ENCODE measurements around the gene THSD4. TPM values are rescaled to one million over a fixed set of nuclear protein-coding genes. Genes with fewer than 3 reads are reported as not detected.

Gene THSD4
- total RNA-seq: under 0.01 TPM

DNA sequence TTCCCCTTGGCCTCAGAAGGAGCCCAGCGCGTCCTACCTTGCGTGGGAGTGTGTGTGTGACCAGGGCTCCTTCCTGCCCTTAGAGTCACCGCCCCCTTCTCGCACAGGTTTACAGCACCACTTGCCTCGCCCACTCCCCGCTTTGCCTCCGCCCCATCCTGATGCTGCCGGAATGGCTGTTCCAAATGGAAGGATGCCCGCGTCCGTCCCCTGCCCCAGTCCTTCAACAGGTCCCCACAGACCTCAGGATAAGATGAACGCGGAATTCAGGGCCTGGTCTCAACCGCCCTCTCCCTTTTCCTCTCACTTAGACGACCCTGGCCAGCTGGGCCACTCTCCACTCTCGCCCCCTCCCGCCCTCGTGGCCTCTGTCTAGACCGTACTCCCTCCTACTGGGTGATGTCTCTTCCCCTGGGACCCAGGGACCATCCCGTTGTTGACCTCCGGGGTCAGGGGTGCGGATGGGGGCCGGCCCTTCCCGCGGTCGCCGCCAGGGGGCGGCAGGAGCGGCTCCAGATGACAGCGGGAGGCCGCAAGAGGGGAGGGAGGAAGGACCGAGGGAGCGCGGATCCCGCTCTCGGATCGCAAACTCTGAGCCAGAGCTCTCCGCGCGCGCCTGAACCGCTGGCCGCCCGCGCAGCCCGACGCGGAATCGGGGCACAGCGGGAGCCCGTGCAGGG lies at the start of gene THSD4:
Gene THSD4, plus strand, starts transcription at position 585 of the 680 bp plus-strand sequence.
- peak; percentile 17 to 61 (median 59) for DNase-seq (ENCODE audit: low read depth in 2 of 3, low spot score in 2 of 3)

DNA sequence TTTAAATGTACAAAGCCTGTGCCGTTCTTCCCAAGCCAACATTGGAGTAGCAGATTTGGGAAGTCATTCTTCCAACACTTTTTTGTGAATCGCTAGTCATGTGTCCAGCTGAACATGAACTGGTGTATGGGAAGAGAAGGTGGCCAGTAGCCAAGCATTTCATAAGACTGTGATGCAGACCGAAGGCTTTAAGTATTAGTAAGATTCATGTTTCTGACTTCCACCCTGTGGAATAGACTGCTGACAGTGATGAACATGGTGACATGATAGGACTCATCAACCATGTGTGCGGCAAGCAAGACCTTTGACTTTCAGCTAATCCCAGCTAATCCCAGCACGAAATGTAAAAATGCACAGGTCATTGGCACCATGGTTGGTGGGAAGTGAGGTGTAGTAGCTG lies 48.3 kb upstream of the THSD4 start:
- DNase-seq (ENCODE audit: low read depth in 2 of 3, low spot score in 2 of 3): no peak

DNA sequence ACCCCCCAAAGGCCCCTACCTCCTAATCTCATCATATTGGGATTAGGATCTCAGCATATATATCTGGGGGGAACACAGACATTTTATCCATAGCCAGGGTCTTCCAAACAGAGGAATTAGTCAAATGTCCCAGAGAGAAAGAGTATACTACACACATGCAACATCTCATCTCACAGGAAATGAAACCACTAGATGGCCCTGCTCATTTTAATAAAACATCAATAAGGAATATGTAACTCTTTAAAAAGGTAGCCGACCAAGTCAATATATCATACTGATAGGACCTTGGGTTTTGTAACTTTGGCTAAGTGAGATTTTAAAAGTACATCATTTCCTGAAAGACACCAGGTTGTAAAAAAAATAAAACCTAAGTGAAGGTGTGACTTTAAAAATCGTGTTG lies 45.6 kb upstream of the THSD4 start:
- no peak for DNase-seq (ENCODE audit: low read depth in 2 of 3, low spot score in 2 of 3)

- DNase-seq (ENCODE audit: low read depth in 2 of 3, low spot score in 2 of 3): no peak
Observed at GRCh38 chr15:71071529-71071928, 43.7 kb upstream of the THSD4 start.

DNA sequence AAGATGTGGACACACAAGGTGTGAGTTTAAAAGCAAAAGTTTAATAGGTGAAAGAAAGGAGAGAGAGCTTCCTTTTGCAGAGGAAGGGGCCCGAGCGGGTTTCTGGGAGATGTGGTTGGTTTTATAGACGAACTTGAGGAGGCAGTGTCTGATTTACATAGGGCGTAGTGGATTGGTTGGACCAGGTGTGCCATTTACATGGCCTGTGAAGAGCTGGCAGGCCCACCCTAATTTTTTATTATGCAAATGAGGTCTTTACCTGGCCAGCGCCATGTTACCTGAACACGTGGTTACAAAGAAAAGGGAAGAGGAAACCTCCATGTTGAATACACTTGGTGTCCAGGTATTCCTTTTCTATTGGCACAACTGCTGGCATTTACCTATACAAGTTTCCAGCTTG lies 42.8 kb upstream of the THSD4 start:
- DNase-seq (ENCODE audit: low read depth in 2 of 3, low spot score in 2 of 3): no peak

DNA sequence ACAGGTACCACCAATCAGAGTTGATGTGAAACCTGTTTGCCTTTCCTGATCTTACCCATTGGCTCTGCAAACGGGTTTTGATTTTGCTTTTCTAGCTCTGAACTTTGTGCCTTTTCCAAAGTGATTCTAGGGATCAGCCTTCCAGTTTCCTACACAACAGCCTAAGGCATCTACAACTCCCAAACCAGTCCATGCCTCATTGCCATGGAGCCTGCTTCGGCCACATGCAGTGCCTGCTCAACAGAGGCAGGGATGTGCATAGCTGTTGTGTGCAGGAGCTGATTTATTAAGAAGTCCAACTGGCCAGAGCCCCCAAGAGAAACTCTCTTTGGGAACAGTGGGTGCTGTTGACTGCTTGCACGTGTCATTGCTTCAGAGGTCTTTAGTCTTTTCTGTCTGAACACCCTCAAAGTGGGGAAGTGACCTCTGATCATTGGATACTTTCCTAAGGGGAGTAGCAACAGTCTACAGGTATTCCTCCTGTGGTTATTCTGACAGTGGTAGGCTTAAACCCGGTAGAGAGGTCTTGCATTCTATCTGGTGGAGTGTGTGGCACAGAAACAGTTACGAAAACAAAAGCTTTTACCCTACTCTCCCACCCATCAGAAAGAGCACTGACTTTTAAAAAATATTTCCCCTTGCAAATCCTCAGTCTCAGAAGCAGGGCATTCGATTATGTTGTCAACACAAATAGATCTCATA lies 36.6 kb upstream of the THSD4 start:
- DNase-seq (ENCODE audit: low read depth in 2 of 3, low spot score in 2 of 3): no peak

GRCh38 chr15:71079208-71080044 lies 35.8 kb upstream of the THSD4 start:
- DNase-seq (ENCODE audit: low read depth in 2 of 3, low spot score in 2 of 3): no peak

DNA sequence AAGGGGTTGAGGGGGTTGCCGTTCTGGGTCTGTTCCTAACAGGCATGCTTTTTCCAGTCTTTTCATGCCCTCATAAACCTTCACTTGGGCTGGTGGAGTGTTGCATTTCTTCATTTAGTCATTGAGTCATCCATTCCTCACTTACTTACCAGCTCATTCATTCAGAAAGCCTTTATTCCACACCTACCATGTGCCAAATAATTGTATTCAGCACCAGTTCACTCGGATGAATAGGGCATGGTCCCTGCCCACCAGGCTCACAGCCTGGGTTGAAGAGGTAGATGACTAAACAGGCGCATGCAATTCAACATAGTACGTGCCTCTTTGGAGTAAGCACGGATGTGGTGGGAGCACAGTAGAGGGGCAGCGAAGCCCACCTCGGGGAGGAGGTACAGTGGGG lies 35.1 kb upstream of the THSD4 start:
- no peak for DNase-seq (ENCODE audit: low read depth in 2 of 3, low spot score in 2 of 3)

DNA sequence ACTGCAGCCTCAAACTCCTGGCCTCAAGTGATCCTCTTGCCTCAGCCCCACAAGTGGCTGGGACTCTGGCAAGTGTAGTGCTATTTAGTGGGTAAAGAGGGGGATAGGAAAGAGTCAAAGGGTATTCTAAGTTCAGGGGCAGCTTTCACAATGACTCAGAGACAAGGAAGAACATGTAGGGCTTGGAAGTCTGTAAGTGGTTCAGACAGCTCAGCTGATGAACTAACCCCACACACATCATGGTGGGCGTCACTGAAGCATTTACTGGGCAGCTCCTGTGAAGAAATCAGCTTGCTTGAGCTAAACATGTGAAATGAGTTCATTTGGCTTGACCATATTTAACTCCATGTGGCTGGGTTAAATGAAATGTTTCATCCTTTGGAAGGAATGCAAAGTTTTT lies 34.6 kb upstream of the THSD4 start:
- no peak for DNase-seq (ENCODE audit: low read depth in 2 of 3, low spot score in 2 of 3)

- DNase-seq (ENCODE audit: low read depth in 2 of 3, low spot score in 2 of 3): no peak
Observed at GRCh38 chr15:71082803-71083202, 32.5 kb upstream of the THSD4 start.

- no peak for DNase-seq (ENCODE audit: low read depth in 2 of 3, low spot score in 2 of 3)
Observed at GRCh38 chr15:71083349-71083748, 31.9 kb upstream of the THSD4 start.

GRCh38 chr15:71084264-71084663 lies 31.0 kb upstream of the THSD4 start:
- DNase-seq (ENCODE audit: low read depth in 2 of 3, low spot score in 2 of 3): no peak

DNA sequence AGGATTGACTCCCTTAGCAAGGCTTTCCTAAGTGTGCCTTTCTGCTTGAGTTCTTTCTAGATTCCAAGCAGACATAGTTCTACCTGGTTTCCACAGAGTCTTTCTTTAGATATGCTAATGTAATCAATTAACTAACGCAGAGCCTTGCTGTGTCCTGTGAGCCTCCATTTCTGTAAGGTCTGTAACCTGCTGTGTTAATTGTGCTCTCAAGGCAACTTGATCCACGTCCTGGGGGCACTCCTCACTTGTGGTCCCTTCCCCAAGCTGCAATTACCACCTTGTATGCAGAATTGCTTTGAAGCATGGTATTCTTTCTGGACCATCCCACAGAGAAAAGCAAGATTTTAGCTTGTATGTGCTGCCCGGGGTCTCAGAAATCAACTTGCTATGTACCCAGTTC lies 29.5 kb upstream of the THSD4 start:
- no peak for DNase-seq (ENCODE audit: low read depth in 2 of 3, low spot score in 2 of 3)

- DNase-seq (ENCODE audit: low read depth in 2 of 3, low spot score in 2 of 3): no peak
Observed at GRCh38 chr15:71088155-71088554, 27.1 kb upstream of the THSD4 start.

GRCh38 chr15:71088683-71089082 lies 26.6 kb upstream of the THSD4 start:
- DNase-seq (ENCODE audit: low read depth in 2 of 3, low spot score in 2 of 3): no peak

- no peak for DNase-seq (ENCODE audit: low read depth in 2 of 3, low spot score in 2 of 3)
Observed at GRCh38 chr15:71089801-71090200, 25.5 kb upstream of the THSD4 start.

- no peak for DNase-seq (ENCODE audit: low read depth in 2 of 3, low spot score in 2 of 3)
Observed at GRCh38 chr15:71091601-71092000, 23.7 kb upstream of the THSD4 start.

DNA sequence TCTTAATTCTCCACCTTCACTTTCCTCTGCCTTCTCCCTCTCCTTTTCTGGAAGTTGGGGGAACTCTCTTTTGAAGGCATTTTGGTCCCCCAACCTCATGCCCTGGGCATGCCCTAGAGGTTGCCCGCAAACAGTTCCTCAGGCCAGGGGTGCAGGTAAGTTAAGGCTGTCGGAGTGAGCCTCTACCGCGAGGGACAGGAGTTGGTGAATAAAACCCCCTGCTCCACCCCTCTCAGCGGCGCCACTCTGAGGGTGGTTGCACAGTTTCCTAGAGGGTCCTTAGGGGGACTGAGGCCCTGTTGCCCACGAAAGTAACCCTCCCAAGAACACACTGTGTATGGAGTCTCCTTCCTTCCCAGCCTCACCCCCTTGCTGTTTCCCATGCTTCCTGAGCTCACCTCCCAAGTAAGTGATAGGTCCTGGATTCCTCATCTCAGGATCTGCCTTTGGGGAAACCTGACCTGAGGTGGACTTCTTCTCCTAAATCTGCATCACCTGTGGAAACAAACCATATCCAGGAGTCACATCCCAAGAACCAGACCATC lies 23.1 kb upstream of the THSD4 start:
- DNase-seq (ENCODE audit: low read depth in 2 of 3, low spot score in 2 of 3): no peak

- DNase-seq (ENCODE audit: low read depth in 2 of 3, low spot score in 2 of 3): no peak
Observed at GRCh38 chr15:71093054-71094024, 21.9 kb upstream of the THSD4 start.

- DNase-seq (ENCODE audit: low read depth in 2 of 3, low spot score in 2 of 3): no peak
Observed at GRCh38 chr15:71094137-71094536, 21.1 kb upstream of the THSD4 start.

Measured in hematopoietic multipotent progenitor cell (in vitro differentiated cells).